OCI-LY7 (cell line): ENCODE measurements around the gene GNAQ.

Experiments used
- CTCF ChIP-seq: fragments of 200-600 bp; sonication (generic); conservative IDR thresholded peaks from 2 replicates; pipeline ENCODE4 v1.5.1; 2014; ENCODE audit warnings: mild to moderate bottlenecking, antibody characterized with exemption, low read length, moderate library complexity, mixed read lengths
- EZH2phosphoT487 ChIP-seq: fragments of 200-600 bp; sonication (generic); IDR thresholded peaks from 2 replicates; pipeline ENCODE4 v1.6.1; 2018; ENCODE audit warnings: low read depth, borderline replicate concordance, mild to moderate bottlenecking, mixed run types, antibody characterized with exemption, low read length, moderate library complexity, mixed read lengths

DNA sequence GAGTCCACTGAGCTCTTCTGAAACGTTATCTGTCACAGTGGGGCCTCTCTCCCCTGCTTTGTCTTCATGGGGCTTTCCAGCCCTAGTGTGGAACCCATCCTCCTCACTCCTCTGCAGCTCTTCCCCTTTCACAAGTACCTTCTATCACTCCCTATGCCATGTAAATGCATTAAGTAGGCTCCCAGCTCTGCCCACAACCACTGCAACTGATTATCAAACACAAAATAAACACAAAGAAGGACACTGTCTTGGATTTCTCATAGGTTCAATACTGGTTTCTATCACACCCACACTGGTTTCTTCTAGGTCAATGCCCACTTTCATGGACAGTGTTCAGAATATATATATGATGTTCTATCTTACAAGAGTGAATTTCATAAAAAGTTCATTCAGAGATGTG lies 139.4 kb downstream of the GNAQ start:
- TF ChIP-seq CTCF (no peak), EZH2phosphoT487 (no peak)
